GM12878 (cell line): Measurements from ENCODE around the gene TRPM3. TPM values are rescaled to one million over a fixed set of nuclear protein-coding genes. Genes with fewer than 3 reads are reported as not detected.

Experiments
- CHD4 ChIP-seq: fragments of 200-600 bp; sonication (generic); IDR thresholded peaks from 2 replicates; pipeline ENCODE4 v1.6.1; 2016; ENCODE audit warnings: mild to moderate bottlenecking
- DPF2 ChIP-seq: fragments of 450-650 bp; IDR thresholded peaks from 2 replicates; pipeline ENCODE4 v1.6.1; 2017; ENCODE audit warnings: mild to moderate bottlenecking
- JUNB ChIP-seq: IDR thresholded peaks from 2 replicates; pipeline ENCODE4 v1.6.1; 2016; ENCODE audit warnings: antibody characterized with exemption, mild to moderate bottlenecking
- JUND ChIP-seq: IDR thresholded peaks from 2 replicates; pipeline ENCODE4 v1.6.1; 2012; ENCODE audit warnings: low read depth, mild to moderate bottlenecking, low read length, improper control_type of control experiment, moderate library complexity
- MYC ChIP-seq: IDR thresholded peaks from 2 replicates; pipeline ENCODE4 v1.6.1; 2011; ENCODE audit warnings: mild to moderate bottlenecking, low read length, moderate library complexity, inconsistent platforms; ENCODE audit not compliant: insufficient read depth, insufficient replicate concordance, insufficient read length, severe bottlenecking
- RCOR1 ChIP-seq: conservative IDR thresholded peaks from 2 replicates; pipeline ENCODE4 v1.6.1; 2012; ENCODE audit warnings: low read depth, low read length, improper control_type of control experiment
- SKIL ChIP-seq: fragments of 450-650 bp; IDR thresholded peaks from 2 replicates; pipeline ENCODE4 v1.6.1; 2017; ENCODE audit warnings: mild to moderate bottlenecking, low read depth, inconsistent platforms; ENCODE audit not compliant: poor library complexity, severe bottlenecking
- ZNF207 ChIP-seq: fragments of 450-650 bp; IDR thresholded peaks from 2 replicates; pipeline ENCODE4 v1.6.1; 2014; ENCODE audit warnings: antibody characterized with exemption, mild to moderate bottlenecking, borderline replicate concordance
- ZNF622 ChIP-seq: fragments of 450-650 bp; IDR thresholded peaks from 2 replicates; pipeline ENCODE4 v1.6.1; 2017; ENCODE audit warnings: mild to moderate bottlenecking, inconsistent platforms
- polyA plus RNA-seq, 11 experiments: library from polyadenylated mRNA; depleted of rRNA in 4 of 11; unstranded in 6 of 11; stranded (reverse) in 5 of 11; fragments of >200 nt; fragmentation: Nextera tagmentation in 4 of 11; fragmentation: Illumina TruSeq in 1 of 11; extraction: Ambion mirVana in 4 of 11; extraction: Trizol in 1 of 11; gene quantifications; 1 replicate in 1 of 11; 2 replicates in 10 of 11; pipeline versions ENCODE4 v1.2.1 to v1.2.3, GENCODE V29; 2011 to 2016; ENCODE audit warnings: inconsistent platforms in 2 of 11, missing spikeins in 2 of 11, low read depth in 1 of 11
- total RNA-seq, 4 experiments: library from RNA; depleted of rRNA in 3 of 4; stranded (reverse); fragments of >200 nt in 3 of 4; fragmentation: Illumina TruSeq in 1 of 4; extraction: Trizol in 1 of 4; gene quantifications; 2 replicates each; pipeline versions ENCODE4 v1.2.1 to v1.2.3, GENCODE V29; 2013 to 2021
- TF ChIP-seq, protein P1 (sequence below): fragments of 450-650 bp; IDR thresholded peaks from 2 replicates; pipeline ENCODE4 v1.6.1; 2017; ENCODE audit warnings: borderline replicate concordance
- TF ChIP-seq, protein P2 (sequence below): IDR thresholded peaks from 2 replicates; pipeline ENCODE4 v1.6.1; 2011; ENCODE audit warnings: mild to moderate bottlenecking, low read depth, low read length, moderate library complexity; ENCODE audit not compliant: insufficient replicate concordance
- TF ChIP-seq, protein P3 (sequence below): IDR thresholded peaks from 2 replicates; pipeline ENCODE4 v1.6.1; 2011; ENCODE audit warnings: borderline replicate concordance, low read depth, mild to moderate bottlenecking, moderate library complexity, mixed read lengths, low read length; ENCODE audit not compliant: insufficient read depth; ENCODE audit errors: extremely low read length
- TF ChIP-seq, protein P4 (sequence below): IDR thresholded peaks from 2 replicates; pipeline ENCODE4 v1.6.1; 2011; ENCODE audit warnings: borderline replicate concordance, low read depth, mild to moderate bottlenecking, moderate library complexity, low read length; ENCODE audit not compliant: insufficient read depth, poor library complexity, severe bottlenecking
- TF ChIP-seq, protein P5 (sequence below): fragments of 450-650 bp; IDR thresholded peaks from 2 replicates; pipeline ENCODE4 v1.6.1; 2017; ENCODE audit warnings: mild to moderate bottlenecking, moderate library complexity

TRPM3 gene
- total and polyA plus RNA-seq, 10 of the 15 experiments (the other 5 are each of a cell fraction or from before 2014, with no cell fraction given) = not detected

DNA sequence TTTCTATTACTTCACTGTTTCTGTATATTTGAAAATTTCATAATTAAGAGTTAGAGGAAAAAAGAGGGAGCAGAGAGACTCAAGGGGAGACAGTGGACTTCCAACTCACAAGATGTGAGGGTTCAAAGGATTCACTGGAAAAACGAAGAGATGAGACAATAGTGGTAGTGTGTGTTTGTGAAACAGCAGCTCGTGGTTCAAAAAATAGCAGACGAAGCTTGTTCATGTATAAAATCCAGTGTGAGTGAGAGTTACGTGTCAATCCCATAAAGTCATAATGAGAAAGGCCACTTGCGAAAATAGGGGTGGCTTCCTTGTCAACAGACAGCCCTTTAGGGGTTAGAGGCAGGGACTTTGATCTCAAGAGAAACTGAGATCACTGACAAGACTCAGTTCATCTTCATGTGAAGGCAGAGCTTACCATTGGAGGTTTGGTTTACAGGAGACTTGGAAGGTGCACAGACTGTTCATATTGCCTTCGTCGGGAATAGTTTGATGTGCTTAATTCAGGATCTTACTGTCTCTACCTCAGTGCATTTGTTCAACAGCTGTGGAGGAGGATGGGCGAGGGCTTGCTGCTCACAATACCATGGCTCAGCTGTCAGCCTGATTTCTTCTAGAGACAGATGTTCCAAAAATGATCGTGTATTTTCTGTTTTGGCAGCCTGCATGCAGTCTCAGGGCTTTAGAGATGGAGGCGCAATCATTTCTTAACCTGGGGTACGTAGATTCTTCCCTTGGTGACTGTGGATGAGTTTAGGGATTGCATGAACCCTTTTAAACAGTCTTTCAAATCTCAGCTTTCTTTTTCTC, 601.3 kb downstream of the TRPM3 start (continued):
- TF ChIP-seq, protein P1, sequence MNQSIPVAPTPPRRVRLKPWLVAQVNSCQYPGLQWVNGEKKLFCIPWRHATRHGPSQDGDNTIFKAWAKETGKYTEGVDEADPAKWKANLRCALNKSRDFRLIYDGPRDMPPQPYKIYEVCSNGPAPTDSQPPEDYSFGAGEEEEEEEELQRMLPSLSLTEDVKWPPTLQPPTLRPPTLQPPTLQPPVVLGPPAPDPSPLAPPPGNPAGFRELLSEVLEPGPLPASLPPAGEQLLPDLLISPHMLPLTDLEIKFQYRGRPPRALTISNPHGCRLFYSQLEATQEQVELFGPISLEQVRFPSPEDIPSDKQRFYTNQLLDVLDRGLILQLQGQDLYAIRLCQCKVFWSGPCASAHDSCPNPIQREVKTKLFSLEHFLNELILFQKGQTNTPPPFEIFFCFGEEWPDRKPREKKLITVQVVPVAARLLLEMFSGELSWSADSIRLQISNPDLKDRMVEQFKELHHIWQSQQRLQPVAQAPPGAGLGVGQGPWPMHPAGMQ = no peak
- TF ChIP-seq SKIL = peak; percentile 38
- TF ChIP-seq ZNF207 = no peak
- TF ChIP-seq, protein P2, sequence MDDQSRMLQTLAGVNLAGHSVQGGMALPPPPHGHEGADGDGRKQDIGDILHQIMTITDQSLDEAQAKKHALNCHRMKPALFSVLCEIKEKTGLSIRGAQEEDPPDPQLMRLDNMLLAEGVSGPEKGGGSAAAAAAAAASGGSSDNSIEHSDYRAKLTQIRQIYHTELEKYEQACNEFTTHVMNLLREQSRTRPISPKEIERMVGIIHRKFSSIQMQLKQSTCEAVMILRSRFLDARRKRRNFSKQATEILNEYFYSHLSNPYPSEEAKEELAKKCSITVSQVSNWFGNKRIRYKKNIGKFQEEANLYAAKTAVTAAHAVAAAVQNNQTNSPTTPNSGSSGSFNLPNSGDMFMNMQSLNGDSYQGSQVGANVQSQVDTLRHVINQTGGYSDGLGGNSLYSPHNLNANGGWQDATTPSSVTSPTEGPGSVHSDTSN = no peak
- TF ChIP-seq DPF2 = peak; percentile 59; the same call in 1 of the 2 replicates
- TF ChIP-seq MYC = no peak
- no peak for TF ChIP-seq RCOR1
- TF ChIP-seq, protein P3, sequence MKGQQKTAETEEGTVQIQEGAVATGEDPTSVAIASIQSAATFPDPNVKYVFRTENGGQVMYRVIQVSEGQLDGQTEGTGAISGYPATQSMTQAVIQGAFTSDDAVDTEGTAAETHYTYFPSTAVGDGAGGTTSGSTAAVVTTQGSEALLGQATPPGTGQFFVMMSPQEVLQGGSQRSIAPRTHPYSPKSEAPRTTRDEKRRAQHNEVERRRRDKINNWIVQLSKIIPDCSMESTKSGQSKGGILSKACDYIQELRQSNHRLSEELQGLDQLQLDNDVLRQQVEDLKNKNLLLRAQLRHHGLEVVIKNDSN = no peak
- TF ChIP-seq CHD4 = no peak
- TF ChIP-seq ZNF622 = no peak
- TF ChIP-seq JUND = 0 out of 2 replicates have a peak, but pooled peaks have one; percentile 29
- TF ChIP-seq, protein P4, sequence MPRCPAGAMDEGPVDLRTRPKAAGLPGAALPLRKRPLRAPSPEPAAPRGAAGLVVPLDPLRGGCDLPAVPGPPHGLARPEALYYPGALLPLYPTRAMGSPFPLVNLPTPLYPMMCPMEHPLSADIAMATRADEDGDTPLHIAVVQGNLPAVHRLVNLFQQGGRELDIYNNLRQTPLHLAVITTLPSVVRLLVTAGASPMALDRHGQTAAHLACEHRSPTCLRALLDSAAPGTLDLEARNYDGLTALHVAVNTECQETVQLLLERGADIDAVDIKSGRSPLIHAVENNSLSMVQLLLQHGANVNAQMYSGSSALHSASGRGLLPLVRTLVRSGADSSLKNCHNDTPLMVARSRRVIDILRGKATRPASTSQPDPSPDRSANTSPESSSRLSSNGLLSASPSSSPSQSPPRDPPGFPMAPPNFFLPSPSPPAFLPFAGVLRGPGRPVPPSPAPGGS = no peak
- peak; percentile 74 for TF ChIP-seq JUNB
- TF ChIP-seq, protein P5, sequence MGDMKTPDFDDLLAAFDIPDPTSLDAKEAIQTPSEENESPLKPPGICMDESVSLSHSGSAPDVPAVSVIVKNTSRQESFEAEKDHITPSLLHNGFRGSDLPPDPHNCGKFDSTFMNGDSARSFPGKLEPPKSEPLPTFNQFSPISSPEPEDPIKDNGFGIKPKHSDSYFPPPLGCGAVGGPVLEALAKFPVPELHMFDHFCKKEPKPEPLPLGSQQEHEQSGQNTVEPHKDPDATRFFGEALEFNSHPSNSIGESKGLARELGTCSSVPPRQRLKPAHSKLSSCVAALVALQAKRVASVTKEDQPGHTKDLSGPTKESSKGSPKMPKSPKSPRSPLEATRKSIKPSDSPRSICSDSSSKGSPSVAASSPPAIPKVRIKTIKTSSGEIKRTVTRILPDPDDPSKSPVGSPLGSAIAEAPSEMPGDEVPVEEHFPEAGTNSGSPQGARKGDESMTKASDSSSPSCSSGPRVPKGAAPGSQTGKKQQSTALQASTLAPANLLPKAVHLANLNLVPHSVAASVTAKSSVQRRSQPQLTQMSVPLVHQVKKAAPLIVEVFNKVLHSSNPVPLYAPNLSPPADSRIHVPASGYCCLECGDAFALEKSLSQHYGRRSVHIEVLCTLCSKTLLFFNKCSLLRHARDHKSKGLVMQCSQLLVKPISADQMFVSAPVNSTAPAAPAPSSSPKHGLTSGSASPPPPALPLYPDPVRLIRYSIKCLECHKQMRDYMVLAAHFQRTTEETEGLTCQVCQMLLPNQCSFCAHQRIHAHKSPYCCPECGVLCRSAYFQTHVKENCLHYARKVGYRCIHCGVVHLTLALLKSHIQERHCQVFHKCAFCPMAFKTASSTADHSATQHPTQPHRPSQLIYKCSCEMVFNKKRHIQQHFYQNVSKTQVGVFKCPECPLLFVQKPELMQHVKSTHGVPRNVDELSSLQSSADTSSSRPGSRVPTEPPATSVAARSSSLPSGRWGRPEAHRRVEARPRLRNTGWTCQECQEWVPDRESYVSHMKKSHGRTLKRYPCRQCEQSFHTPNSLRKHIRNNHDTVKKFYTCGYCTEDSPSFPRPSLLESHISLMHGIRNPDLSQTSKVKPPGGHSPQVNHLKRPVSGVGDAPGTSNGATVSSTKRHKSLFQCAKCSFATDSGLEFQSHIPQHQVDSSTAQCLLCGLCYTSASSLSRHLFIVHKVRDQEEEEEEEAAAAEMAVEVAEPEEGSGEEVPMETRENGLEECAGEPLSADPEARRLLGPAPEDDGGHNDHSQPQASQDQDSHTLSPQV = no peak
